Measurements from ENCODE around the gene FNDC3B. TPM values are rescaled to one million over a fixed set of nuclear protein-coding genes. Genes with fewer than 3 reads are reported as not detected.

The FNDC3B gene
- total and polyA plus RNA-seq, 2 donors (not counting 3 experiments of a cell fraction or from before 2014, with no cell fraction given): 91.6 to 295 TPM

DNA sequence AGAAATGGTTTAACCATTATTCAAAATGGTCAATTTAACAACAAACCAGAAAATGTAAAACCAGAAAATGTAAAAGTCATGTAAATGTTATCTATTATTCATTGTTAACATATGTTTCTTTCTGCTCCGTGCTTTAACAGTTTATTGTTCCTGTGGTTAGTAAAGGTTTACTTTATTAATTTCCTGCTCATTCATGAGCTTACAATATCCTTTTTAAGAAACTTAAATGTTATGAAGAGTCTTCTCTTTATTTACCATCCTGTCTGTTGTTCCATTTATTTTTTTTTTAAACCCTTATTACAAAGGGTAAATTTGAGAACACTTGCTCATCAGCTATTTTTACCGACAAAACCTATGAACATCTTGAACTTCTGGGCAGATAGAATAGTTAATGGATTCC is 260.8 kb downstream of the FNDC3B start:
- Histone ChIP-seq H3K4me2 (ENCODE audit: insufficient read depth, low read length) (no peak overlapping the region), H3K79me2 (ENCODE audit: control insufficient read depth, insufficient read depth, low read length) (peaks cover 8% of the 10 kb centered on the region), H3K36me3 (ENCODE audit: control insufficient read depth in 2 of 2, extremely low read depth in 1 of 2, insufficient read depth in 2 of 2, low read length in 2 of 2) (peaks cover 24 to 43% of the 10 kb centered on the region in 2 experiments), H3K4me1 (ENCODE audit: control insufficient read depth, extremely low read depth, insufficient read depth, low read length) (peaks cover 3% of the 10 kb centered on the region), H3K4me3 (replicated peaks in 1 of 3; ENCODE audit: insufficient read depth in 1 of 3, low read depth in 1 of 3, low read length in 3 of 3) (no peak overlapping the region), H3K9me1 (replicated peaks; ENCODE audit: control insufficient read depth, extremely low read depth, insufficient read depth, low read length) (no peaks in the 10 kb centered on the region), H3K9me3 (replicated peaks; ENCODE audit: control insufficient read depth, insufficient read depth, low read length) (no peaks in the 10 kb centered on the region), H4K20me1 (replicated peaks; ENCODE audit: control insufficient read depth, extremely low read depth, insufficient read depth, low read length) (no peaks in the 10 kb centered on the region), H3K27ac (ENCODE audit: insufficient read depth, low read depth, low read length) (no peak overlapping the region), H2AFZ (ENCODE audit: low read depth, low read length) (no peak overlapping the region), H3K9ac (replicated peaks; ENCODE audit: extremely low read depth, insufficient read depth, low read length) (no peak overlapping the region), H3K27me3 (ENCODE audit: control insufficient read depth in 2 of 2, insufficient read depth in 2 of 2, low read length in 2 of 2) (no peaks in the 10 kb centered on the region)
- intact Hi-C loops (cut with micrococcal nuclease): no loop called here
- FAIRE-seq (no peak), DNase-seq (ENCODE audit: low read depth, low spot score) (no peak)
- TF ChIP-seq POLR2AphosphoS5 (IDR thresholded peaks at IDR 0.05; ENCODE audit: insufficient read depth, low read depth, low read length): no peak
- TF ChIP-seq EZH2 (IDR thresholded peaks at IDR 0.05; ENCODE audit: borderline replicate concordance, low read depth, low read length, severe bottlenecking): no peak
- no peak for TF ChIP-seq MYC (IDR thresholded peaks at IDR 0.05; ENCODE audit: low read depth, low read length)
- TF ChIP-seq GATA2 (IDR thresholded peaks at IDR 0.05; ENCODE audit: insufficient read depth, insufficient read length, low read depth, low read length): no peak
- no peak for TF ChIP-seq JUN (IDR thresholded peaks at IDR 0.05; ENCODE audit: borderline replicate concordance, insufficient read depth, insufficient read length, low read depth)
- no peak for TF ChIP-seq FOS (IDR thresholded peaks at IDR 0.05; ENCODE audit: borderline replicate concordance, insufficient read depth, low read length)
- no peak for TF ChIP-seq POLR2A (IDR thresholded peaks at IDR 0.05; ENCODE audit: low read depth, low read length)
- no peak for TF ChIP-seq CTCF (IDR thresholded peaks at IDR 0.05; ENCODE audit: extremely low read depth in 1 of 2, insufficient read depth in 1 of 2, low read depth in 1 of 2, low read length in 2 of 2)
- TF ChIP-seq, protein P1, sequence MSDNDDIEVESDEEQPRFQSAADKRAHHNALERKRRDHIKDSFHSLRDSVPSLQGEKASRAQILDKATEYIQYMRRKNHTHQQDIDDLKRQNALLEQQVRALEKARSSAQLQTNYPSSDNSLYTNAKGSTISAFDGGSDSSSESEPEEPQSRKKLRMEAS (IDR thresholded peaks at IDR 0.05; ENCODE audit: insufficient read depth, insufficient read length): no peak
- BruUV-seq (replicated peaks): no TSS peak
- ChIA-PET POLR2A (no interaction called here), CTCF (interaction anchor here (0.9 to 1.8 kb wide), 2 partner anchors 20 to 32 kb away, joined by 3 to 4 read pairs; no protein-coding TSS in a partner anchor)
- dilution Hi-C loops (cut with MboI; ENCODE audit: extremely low pct_ligation_motif_present, low sequenced_read_pairs): no loop called here
